Upper lobe of left lung (tissue), 4 donors: ENCODE measurements around the gene ZFHX3.
A peak's percentile ranks its signal among the peaks of the same experiment; 100 is the strongest.
"Not testable (repeated sequence)": the region's sequence is repeated elsewhere in the genome, so short reads cannot be mapped to it uniquely, and the experiment has no call there.

ENCODE experiments used
- CTCF ChIP-seq, 6 experiments: fragments of 450-650 bp in 4 of 6; fragments of 200-600 bp in 2 of 6; sonication (generic) in 2 of 6; IDR thresholded peaks; one replicate each; pipeline ENCODE4 v1.5.1; 2016 to 2019; ENCODE audit warnings: antibody characterized with exemption in 6 of 6
- POLR2A ChIP-seq, 4 donors: fragments of 450-650 bp; IDR thresholded peaks; one replicate each; pipeline ENCODE4 v1.5.1; 2016 to 2017; ENCODE audit warnings: antibody characterized with exemption in 4 of 4, mild to moderate bottlenecking in 2 of 4
- POLR2AphosphoS5 ChIP-seq, 2 donors: sonication (generic); formaldehyde crosslinking; IDR thresholded peaks; one replicate each; pipeline ENCODE4 v1.5.1; 2017; ENCODE audit warnings: antibody characterized with exemption in 2 of 2

- TF ChIP-seq CTCF, POLR2A (IDR thresholded peaks at IDR 0.05): not testable (repeated sequence)
- TF ChIP-seq POLR2AphosphoS5 (IDR thresholded peaks at IDR 0.05): peak in 1 of 2 donors; percentile 83
Measured at GRCh38 chr16:73082634-73083051, 34.7 kb upstream of the ZFHX3 start.
